PC-3 (cell line): ENCODE measurements around the gene EGLN2.

ENCODE experiments used
- CTCF ChIP-seq: fragments of 300-600 bp; sonication (generic); conservative IDR thresholded peaks from 2 replicates; pipeline ENCODE4 v1.5.1; 2017; ENCODE audit warnings: antibody characterized with exemption, low read depth, mild to moderate bottlenecking, low read length
- EZH2phosphoT487 ChIP-seq: fragments of 300-600 bp; sonication (generic); IDR thresholded peaks from 2 replicates; pipeline ENCODE4 v1.6.1; 2018; ENCODE audit warnings: mild to moderate bottlenecking, antibody characterized with exemption, low read length, borderline replicate concordance

- no peak for TF ChIP-seq CTCF
- TF ChIP-seq EZH2phosphoT487, result no peak
These were observed 43.2 kb upstream of the EGLN2 start for GRCh38 chr19:40755791-40756190.
